Glomerular endothelial cell (primary cell): ENCODE results near the gene HUNK. TPM values are rescaled to one million over a fixed set of nuclear protein-coding genes. Genes with fewer than 3 reads are reported as not detected.
"Not testable (repeated sequence)": the region's sequence is repeated elsewhere in the genome, so short reads cannot be mapped to it uniquely, and the experiment has no call there.

Experiments
- DNase-seq: peaks from one replicate; pipeline ENCODE4 v3.0.0-alpha.2; 2011; ENCODE audit warnings: low read depth, low spot score; ENCODE audit errors: extremely low read depth
- total RNA-seq: library from RNA; depleted of rRNA; stranded (reverse); fragments of >200 nt; gene quantifications from 2 replicates; pipeline ENCODE4 v1.2.3, GENCODE V29; 2015

HUNK gene
- total RNA-seq, 1 donor from 2014 or later = not detected

- no peak for DNase-seq
These were observed 73.4 kb downstream of the HUNK start for GRCh38 chr21:31946231-31946630.

- DNase-seq = not testable (repeated sequence)
These were observed 74.2 kb downstream of the HUNK start for GRCh38 chr21:31946876-31947550.

GRCh38 chr21:31948676-31949075 is 75.9 kb downstream of the HUNK start:
- no peak for DNase-seq

- DNase-seq = no peak
These were observed 80.0 kb downstream of the HUNK start for GRCh38 chr21:31952828-31953227.

- DNase-seq = no peak
These were observed 84.8 kb downstream of the HUNK start for GRCh38 chr21:31957631-31958030.

GRCh38 chr21:31959881-31960280 is 87.1 kb downstream of the HUNK start:
- DNase-seq = no peak

- DNase-seq = no peak
These were observed 88.2 kb downstream of the HUNK start for GRCh38 chr21:31961027-31961426.

GRCh38 chr21:31961704-31962103 is 88.9 kb downstream of the HUNK start:
- DNase-seq = no peak

GRCh38 chr21:31964692-31965091 is 91.9 kb downstream of the HUNK start:
- DNase-seq = no peak

GRCh38 chr21:31967334-31967733 is 94.5 kb downstream of the HUNK start:
- no peak for DNase-seq

GRCh38 chr21:31972622-31973021 is 99.8 kb downstream of the HUNK start:
- DNase-seq = no peak

GRCh38 chr21:31973402-31973944 is 100.7 kb downstream of the HUNK start:
- DNase-seq = no peak

GRCh38 chr21:31974454-31974985 is 101.7 kb downstream of the HUNK start:
- no peak for DNase-seq

GRCh38 chr21:31975491-31975890 is 102.7 kb downstream of the HUNK start:
- no peak for DNase-seq

GRCh38 chr21:31977816-31978215 is 105.0 kb downstream of the HUNK start:
- no peak for DNase-seq

GRCh38 chr21:31983120-31983519 is 110.3 kb downstream of the HUNK start:
- DNase-seq = no peak

GRCh38 chr21:31983554-31983953 is 110.7 kb downstream of the HUNK start:
- no peak for DNase-seq

GRCh38 chr21:31985398-31985797 is 112.6 kb downstream of the HUNK start:
- DNase-seq = no peak

- no peak for DNase-seq
These were observed 113.4 kb downstream of the HUNK start for GRCh38 chr21:31986035-31986856.

GRCh38 chr21:31987696-31988095 is 114.9 kb downstream of the HUNK start:
- no peak for DNase-seq

- DNase-seq = no peak
These were observed 115.9 kb downstream of the HUNK start for GRCh38 chr21:31988492-31989290.
